DMS 273 (cell line): ENCODE data around the gene RHO.
"Not testable (repeated sequence)": the region's sequence is repeated elsewhere in the genome, so short reads cannot be mapped to it uniquely, and the experiment has no call there.

Source experiments
- DNase-seq: peaks from one replicate; lab custom pipeline; 2025; ENCODE audit not compliant: unreplicated experiment; lab: John Stamatoyannopoulos, UW

RHO gene

GRCh38 chr3:129542747-129543146 lies 14.3 kb downstream of the RHO start:
- no peak for DNase-seq

- no peak for DNase-seq
Measured at GRCh38 chr3:129543156-129543790, 14.8 kb downstream of the RHO start, which contains the start of gene H1-8. Gene H1-8 (plus strand): TSS chr3:129543175. CDS start chr3:129543219, 44 bp downstream.

- no peak for DNase-seq
Measured at GRCh38 chr3:129543999-129544398, 15.6 kb downstream of the RHO start.

GRCh38 chr3:129545951-129546350 lies 17.5 kb downstream of the RHO start:
- not testable (repeated sequence) for DNase-seq

GRCh38 chr3:129547241-129547640 lies 18.8 kb downstream of the RHO start:
- DNase-seq = no peak

GRCh38 chr3:129548104-129548965 lies 19.9 kb downstream of the RHO start:
- DNase-seq = no peak

- DNase-seq = no peak
Measured at GRCh38 chr3:129549006-129549800, 20.8 kb downstream of the RHO start.

- DNase-seq = no peak
Measured at GRCh38 chr3:129549805-129550204, 21.4 kb downstream of the RHO start.

GRCh38 chr3:129552287-129553050 lies 24.0 kb downstream of the RHO start:
- DNase-seq = peak; percentile 45

GRCh38 chr3:129553171-129553570 lies 24.7 kb downstream of the RHO start:
- DNase-seq = peak; percentile 52

- peak; percentile 84 for DNase-seq
Measured at GRCh38 chr3:129553719-129554118, 25.3 kb downstream of the RHO start.

GRCh38 chr3:129554356-129555152 lies 26.1 kb downstream of the RHO start:
- peak; percentile 47 for DNase-seq

GRCh38 chr3:129555153-129555550 lies 26.7 kb downstream of the RHO start:
- no peak for DNase-seq

GRCh38 chr3:129555616-129556357 lies 27.3 kb downstream of the RHO start:
- no peak for DNase-seq

- DNase-seq = no peak
Measured at GRCh38 chr3:129556358-129556695, 27.9 kb downstream of the RHO start.

- DNase-seq = no peak
Measured at GRCh38 chr3:129556890-129557547, 28.6 kb downstream of the RHO start.

GRCh38 chr3:129557548-129557894 lies 29.1 kb downstream of the RHO start:
- no peak for DNase-seq

- DNase-seq = no peak
Measured at GRCh38 chr3:129558081-129558771, 29.8 kb downstream of the RHO start.
